ENCODE results near the gene SPG21. TPM values are rescaled to one million over a fixed set of nuclear protein-coding genes. Genes with fewer than 3 reads are reported as not detected.

Gene SPG21, protein sequence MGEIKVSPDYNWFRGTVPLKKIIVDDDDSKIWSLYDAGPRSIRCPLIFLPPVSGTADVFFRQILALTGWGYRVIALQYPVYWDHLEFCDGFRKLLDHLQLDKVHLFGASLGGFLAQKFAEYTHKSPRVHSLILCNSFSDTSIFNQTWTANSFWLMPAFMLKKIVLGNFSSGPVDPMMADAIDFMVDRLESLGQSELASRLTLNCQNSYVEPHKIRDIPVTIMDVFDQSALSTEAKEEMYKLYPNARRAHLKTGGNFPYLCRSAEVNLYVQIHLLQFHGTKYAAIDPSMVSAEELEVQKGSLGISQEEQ
- total RNA-seq, result 78.2 and 81.9 TPM in 2 replicates

DNA sequence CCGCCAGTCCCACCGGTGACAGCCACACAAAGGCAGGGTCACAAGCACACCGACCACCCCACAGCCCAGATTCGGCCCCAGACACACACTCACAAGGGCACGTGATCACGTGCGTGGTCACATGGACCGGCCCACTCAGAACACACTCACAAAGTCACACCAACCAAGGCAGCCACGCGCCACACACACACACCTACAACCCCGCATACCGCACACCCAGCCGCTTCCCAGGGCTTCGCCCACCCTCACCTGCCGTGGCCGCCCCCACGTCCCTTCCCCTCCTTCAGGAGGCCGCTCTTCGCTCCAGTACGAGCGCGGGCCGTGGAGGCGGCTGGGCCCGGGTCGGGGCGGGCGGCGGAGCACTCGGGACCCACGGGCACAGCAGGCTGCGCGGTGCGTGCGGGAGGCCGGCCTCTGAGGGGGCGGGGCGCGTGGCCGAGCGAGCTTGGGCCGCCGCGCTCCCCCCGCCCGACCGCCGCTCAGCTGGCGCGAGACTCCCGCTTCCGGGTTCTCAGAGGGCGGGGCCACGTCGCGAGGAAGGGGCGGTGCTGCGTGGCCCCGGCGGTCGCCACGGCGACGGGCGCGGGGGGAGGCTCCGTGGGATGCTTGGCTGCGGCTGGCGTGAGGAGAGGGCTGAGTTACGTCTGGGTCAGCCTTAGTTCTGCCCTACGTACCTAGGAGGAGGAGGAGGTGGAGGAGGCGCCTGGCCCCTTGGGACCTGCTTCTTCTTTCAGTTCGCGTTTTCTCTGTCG, at the start of gene SPG21:
Gene SPG21, minus strand, starts transcription at position 499 of the 752 bp plus-strand sequence. CDS start 6,345 bp downstream, outside the sequence.

DNA sequence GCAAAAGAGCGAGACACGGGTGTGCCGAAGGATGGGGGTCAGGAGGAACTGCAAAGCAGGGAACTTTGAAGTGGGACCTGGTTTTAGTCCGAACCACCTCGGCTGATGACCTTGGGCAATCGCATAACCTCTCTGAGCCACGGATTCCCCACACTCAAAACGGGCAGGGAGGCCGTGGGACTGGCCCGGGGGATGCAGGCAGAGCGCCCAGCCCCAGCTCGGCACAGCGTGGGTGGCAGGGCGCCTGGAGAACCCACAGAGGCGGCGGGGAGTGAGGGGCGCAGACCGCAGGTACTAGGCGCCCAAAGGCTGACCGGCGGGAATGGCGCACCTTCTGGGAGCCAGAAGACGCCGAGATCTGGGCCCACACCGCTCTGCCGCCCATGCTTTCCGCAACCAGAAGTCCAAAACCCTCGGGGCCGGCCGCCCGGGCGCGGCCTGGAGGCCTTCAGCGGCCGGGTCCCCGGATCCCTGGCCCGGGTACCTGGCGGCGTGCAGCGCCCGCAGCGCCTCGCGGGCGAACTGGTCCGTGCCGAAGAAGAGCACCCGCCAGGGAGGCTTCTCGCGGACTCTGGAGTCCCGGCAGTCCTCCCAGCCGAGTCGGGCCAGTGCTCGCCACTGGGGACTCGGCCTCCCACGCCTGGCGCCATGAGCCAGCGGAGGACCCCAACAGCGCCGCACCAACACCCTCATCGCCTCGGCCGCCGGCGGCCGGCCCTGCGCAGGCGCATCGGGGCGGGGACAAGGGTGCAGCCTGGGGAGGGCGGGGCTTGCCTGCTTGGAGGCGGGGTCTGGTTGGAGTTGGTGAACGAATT, 39.4 kb upstream of the SPG21 start, which contains the start of gene MTFMT:
Gene MTFMT, minus strand, starts transcription at position 719 of the 815 bp plus-strand sequence. Its CDS starts 26 bp downstream, at position 693.

Other genes starting within 250 kb of the SPG21 start
- gene RBPMS2, start 214.3 kb downstream of the SPG21 start, total RNA-seq, result 0.05 and 0.07 TPM in 2 replicates
- 15.1 and 16.0 TPM in 2 replicates for gene PIF1, start 164.3 kb downstream of the SPG21 start, total RNA-seq
- 20.1 and 22.5 TPM in 2 replicates for gene PLEKHO2, start 148.0 kb downstream of the SPG21 start, total RNA-seq
- gene ANKDD1A, start 78.0 kb downstream of the SPG21 start, total RNA-seq, result 0.73 and 1.9 TPM in 2 replicates
- 25.8 and 34.2 TPM in 2 replicates for gene MTFMT, start 39.7 kb upstream of the SPG21 start, total RNA-seq
- not detected in 2 replicates for gene SLC51B, start 55.5 kb upstream of the SPG21 start, total RNA-seq
- not detected in 2 replicates for gene RASL12, start 78.1 kb upstream of the SPG21 start, total RNA-seq
- not detected in 2 replicates for gene KBTBD13, start 86.8 kb upstream of the SPG21 start, total RNA-seq
- 0.20 and 1.3 TPM in 2 replicates for gene UBAP1L, start 125.3 kb upstream of the SPG21 start, total RNA-seq
- gene PDCD7, start 143.9 kb upstream of the SPG21 start, total RNA-seq, result 17.5 and 18.8 TPM in 2 replicates
- 19.3 and 23.5 TPM in 2 replicates for gene CLPX, start 195.4 kb upstream of the SPG21 start, total RNA-seq
- gene CILP, start 221.6 kb upstream of the SPG21 start, total RNA-seq, result not detected in 2 replicates

Measured in mammary microvascular endothelial cell (primary cell).